Stimulated activated CD4-positive, alpha-beta T cell treated with anti-CD3 and anti-CD28 coated beads, TNF-alpha, amount 100 ng/mL, for 1 hour (primary cell): Measurements from ENCODE around the gene CDC5L.

ENCODE experiments used
- DNase-seq, 3 donors: peaks; one replicate each; pipeline ENCODE4 v3.0.0-alpha.2; 2020; ENCODE audit warnings: low read depth in 3 of 3, low spot score in 1 of 3

The CDC5L gene

DNA sequence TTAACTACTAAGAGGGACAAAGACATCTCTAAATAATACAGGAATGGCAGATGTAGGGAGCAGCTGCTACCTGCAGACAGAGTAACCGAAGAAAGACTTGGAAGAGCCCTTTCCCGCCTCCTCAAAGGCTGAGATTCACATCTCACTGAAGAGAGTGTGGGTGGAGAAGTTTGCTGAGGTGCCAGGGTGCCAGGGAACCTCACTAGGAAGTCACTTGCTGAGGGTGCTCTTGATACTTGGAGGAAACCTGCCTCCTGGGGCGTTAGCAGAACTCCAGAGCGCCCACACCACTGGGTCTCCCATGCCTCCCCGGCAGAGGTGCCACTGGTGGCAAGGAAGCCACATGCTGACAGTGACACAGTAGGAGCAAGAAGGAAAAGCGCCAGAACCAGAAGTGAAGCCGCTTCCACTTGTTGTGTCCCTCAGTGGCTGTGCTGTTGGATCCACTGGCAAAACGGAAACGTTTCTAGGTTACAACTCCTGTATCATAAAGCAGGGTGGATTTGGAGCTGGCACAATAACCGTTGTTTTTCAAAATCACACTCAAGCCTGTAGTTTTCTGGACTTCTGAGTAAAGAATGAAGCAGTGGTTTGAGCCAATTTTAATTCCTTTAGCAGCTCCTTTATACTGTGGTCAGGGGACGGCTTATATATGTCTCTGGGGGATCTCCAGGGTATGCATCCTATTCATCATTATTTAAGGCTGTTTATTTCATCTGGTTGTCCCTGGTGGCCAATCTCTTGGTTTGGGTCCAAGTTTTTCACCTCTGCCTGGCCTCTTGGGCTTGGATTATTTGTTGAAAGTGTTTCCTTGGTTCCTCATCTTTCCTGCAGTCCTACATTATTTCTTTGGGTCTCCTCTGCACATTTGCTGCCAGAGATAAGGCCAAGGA, 64.5 kb downstream of the CDC5L start:
- no peak for DNase-seq

DNA sequence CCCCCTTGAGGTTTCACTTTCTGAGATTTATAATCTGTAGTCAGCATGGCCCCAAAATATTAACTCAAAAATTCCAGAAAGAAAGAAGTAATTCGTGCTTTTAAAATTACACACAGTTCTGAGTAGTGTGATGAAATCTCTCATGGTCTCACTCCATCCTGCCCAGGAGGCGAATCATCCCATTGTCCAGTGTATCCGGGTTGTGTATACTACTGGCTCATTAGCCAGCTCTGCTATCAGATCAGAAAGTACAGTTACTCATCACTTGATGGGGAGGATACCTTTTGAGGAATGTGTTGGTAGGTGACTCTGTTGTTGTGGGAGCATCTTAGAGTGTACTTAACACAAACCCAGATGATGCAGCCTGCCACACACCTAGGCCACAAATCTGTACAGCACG, 65.2 kb downstream of the CDC5L start:
- no peak for DNase-seq

DNA sequence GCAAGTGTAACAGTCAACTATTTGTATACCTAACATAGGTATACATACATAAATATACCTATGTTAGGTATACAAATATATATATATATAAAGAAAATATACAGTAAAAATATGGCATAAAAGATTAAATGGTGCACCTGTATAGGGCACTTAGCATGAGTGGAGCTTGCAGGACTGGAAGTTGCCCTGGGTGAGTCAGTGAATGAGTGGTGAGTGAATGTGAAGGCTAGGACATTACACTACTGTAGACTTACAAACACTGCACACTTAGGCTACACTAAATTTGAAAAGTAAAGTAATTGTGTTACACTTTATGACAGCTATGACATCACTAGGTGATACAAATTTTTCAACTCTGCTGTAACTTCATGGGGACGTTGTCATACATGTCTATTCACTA, 65.6 kb downstream of the CDC5L start:
- DNase-seq: no peak

DNA sequence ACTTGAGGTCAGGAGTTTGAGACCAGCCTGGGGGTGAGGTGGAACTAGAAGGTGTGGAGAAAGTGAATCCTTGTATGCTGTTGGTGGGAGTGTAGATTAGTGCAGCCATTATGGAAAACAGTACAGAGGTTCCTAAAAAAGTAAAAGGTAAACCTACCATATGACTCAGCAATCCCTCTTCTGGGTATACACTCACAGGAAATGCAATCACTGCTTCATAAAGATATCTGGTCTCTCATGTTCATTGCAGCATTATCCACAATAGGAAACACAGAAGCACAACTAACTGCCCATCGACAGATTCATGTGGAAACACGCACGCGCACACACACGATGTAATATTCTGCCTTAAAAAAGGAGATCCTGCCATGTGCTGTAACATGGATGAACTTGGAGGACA, 66.7 kb downstream of the CDC5L start:
- DNase-seq: no peak

DNA sequence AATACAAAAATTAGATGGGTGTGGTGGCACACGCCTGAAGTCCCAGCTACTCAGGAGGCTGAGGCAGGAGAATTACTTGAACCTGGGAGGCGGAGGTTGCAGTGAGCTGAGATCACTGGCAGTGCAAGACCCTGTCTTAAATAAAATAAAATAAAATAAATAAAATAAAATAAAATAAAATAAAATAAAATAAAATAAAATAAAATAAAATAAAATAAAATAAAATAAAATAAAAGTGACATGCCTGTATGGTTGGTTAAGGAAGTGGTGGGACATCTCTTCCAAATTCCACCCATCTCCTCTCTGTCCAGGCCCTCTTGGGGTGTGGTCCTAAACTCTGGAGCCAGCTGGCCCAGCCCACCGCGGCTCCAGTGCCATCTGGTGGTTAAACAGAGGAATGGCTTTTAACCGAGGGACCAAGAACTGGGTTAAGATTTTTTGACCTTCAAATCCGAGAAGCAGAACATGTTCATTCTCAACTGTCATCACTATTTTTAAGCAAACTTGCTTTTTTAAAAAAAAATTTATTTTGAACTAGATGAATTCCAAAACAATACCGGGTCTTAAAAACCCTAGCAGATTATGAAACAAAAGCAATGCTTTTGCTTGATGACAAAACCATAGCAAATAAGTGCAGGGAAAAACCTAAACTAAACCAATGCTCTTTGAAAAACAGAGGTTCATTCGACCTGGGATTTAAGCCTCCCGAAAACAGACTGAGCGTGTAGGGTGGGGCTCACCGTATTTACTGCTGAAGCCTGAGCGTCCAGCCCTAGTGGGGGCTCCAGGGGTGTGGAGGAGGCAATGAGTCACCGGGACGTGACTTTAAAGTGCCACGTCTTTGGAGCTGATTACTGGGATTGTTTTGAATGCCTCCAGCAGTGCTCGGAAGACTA, 68.8 kb downstream of the CDC5L start:
- DNase-seq: no peak

DNA sequence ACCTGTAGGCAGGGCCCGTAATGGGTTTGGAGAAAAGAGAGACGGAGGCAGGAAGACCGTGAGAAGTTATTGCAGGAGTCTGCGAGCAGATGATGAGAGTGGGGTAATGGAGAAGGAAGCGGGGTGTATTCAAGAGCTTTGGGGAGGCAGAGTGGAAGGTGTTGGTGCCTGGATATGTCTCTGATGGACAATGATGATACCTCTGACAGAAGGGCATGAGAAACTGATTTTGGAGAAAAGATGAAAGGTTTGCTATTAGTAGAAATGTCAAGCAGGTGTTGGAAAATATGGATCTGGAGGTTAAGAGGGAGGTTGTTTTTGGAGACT, 69.4 kb downstream of the CDC5L start:
- no peak for DNase-seq

DNA sequence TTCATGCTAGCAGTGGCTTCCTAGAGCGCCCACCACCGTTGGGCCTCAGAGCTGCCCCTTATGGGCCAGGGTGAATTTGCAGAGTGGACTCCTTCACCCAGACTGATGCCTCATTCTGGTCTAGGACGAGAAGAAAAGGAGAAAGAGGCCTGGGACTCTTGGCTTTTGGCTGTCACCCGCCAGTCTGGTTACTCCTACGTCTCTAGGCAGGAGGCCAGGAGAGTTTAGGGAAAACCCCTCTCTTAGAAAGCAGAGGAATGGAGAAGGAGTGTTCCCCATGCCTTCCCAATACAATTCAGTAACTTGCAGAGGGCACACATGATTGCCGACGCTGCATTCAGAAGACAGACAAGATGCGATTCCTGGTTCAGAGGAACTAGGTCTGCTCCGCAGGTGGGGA, 70.1 kb downstream of the CDC5L start:
- no peak for DNase-seq

DNA sequence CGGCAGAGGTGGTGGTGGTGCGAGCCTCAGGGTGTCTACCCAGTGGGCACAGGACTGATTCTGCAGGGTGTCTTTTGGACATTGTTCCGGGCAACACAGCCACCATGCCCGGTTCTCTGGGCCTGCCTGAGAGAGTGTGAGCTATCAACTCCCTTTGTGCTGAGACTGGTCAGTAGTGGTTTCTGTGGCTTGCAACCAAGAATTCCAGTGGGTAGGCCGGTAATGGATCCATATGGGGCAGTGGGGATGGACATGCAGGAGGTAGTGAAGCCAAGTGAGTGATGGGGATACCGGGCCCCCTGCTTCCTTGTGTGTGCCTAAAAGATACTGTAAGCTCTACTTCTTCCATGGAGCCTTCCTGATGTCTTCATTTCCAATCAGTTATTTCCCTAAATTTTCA, 71.0 kb downstream of the CDC5L start:
- DNase-seq: no peak

DNA sequence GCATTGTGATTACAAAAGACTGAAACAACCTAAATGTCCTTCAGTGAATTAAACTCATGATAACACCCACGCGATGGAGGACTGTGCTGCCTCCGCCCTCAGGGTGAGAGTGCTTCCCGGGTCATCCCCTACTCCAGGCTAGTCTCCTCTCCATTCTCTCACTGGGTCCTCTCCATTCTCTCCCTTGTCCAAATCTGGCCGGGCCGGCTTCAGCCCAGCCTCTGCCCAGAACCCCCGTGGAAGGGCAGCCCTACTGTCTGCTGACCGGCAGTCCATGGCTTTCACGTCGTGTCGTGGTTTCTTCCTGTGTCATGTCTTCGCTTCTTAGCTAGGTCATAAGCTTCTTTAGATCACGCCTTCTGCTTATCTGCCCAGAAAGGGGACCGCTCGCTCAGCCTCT, 74.8 kb downstream of the CDC5L start:
- DNase-seq: no peak

DNA sequence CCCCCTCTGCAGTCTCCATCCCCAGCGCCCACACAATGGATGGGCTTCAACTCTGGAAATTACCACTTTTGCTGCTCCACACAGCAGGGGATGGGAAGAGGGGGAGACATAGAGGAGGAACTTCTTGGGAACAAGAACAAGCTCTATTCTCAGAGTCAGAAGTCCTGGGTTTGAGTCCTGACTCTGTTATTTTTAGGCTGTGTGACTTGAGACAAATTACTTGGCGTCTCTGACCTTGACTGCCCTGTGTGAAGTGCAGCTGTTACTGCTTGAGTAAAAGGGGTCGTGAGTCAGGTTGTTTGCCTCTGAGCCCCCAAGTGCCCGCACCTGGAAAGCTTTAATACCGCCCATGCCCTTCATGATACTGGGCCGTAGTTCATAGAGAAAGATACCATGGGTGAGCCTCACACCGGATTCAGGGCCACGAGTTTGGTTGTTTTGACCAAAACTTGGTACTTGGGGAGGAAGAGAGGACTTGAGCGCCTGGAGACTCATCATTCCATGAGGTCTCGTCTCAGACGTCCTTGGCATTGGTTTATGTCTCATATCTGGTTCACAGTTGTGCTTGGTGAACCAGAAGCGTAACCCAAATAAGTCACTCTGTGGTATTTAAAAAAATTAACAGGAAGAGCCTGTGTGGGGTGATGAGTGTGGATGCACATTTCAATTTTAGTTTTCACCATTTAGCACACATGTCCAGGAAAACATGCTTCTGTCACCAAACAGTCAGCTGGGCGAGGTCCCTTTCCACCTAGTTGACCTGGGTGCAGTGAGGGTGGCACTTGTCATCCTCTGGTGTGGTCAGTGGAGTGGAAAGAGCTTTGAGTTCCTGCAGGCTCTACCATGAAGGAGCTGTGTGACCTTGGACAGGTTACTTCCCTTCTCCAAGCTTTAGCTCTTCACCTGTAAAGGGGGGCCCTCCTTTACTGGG, 75.6 kb downstream of the CDC5L start:
- DNase-seq: no peak

DNA sequence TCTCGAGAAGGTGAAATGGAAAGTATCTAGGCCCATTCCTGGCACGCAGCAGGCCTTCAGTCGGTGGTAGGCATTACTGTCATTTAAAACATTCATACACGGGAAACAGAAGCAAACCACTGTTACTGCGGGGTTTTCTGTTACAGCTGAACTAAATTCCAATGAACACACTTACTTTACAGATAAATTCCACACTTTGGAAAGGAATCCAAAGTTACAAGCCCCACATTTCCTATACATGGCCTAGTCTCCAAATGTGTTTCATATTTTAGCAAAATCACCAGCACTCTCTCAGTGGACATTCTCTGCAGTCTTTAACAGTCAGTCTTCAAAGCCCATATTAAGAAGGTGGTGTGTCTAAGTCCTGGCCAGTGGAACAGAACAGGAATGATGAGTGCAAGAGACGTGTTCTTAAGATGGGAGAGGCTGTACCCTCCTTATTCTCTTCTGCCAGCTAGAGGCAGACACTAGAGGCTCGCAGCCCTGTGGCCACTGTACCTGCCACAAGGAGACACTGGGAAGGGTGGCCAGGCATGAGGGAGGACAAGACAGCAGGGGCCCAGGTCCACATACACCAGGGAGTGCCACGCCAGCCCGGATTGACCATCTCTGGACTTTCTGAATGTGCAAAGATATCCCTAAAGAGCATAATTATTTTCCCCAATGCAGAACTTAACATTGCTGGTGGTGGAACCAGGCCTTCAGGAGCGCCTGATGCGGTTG, 76.4 kb downstream of the CDC5L start:
- DNase-seq: no peak

DNA sequence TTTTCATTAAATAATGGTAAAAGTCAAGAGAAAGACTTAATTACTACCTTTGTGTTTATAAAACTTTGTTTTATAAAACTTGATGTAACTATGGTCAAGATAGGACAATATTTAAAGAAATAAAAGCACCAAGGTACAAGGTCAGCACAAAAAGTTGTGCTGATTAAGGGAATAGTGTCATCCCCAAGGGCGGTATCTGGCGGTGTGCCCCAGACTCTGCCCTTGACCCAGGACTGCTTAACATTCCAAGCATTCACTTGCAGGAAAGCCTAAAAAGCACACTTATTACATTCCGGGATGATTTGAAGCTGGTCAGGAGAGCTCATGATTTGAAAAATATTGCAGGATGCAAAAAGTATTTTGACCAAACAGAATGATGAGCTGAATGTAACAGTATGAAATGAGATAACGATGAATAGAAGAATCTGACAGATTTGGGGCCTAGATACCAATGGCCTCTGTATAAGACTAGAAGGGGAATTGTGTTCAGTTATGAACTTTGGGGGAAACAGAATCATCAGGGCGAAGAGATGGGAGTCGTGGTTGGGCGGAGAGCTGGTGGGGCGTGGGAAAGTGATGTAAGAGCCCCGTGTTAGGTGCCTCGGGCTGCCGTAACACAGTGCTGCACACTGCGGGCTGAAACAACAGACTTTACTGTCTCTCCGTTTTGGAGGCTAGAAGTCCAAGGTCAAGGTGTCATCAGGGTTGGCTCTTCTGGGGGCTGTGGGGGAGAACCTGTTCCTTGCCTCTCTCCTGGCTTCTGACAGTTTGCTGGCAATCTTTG, 77.2 kb downstream of the CDC5L start:
- DNase-seq: no peak

DNA sequence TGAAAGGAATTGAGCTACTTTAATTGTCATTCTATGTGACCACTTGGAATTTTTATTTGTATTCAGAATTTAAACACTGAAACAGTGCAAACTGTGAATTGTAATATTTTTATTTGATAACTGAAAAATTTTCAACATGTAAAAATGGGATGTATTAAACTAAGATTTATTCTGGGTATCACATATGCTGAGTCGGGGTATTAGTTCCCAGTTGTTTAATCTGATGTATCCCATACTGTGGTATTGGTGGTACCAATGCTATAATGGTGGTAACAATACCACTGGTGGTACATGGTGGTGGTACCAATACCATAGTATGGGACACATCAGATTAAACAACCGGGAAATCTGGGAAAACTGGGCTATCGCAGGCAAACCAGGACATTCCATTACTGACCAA, 79.4 kb downstream of the CDC5L start:
- DNase-seq: no peak

DNA sequence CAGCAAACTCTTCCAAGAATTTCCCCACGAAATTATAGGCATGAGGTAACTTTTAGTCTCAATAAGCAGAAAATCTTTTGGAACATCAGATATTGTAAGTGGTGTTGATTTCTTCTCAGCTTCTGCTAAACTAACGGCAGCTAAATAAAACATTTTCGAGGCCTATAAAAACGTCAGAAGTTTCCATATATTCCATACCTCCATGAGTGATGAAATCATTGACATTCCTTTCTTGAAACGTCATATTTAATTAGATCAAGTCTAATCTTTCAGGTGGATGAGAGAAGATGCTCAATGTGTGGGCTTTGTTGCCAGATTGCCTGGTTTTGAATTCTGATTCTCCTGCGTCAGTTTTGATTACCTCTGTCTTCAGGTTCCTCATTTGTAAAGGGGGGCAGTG, 81.3 kb downstream of the CDC5L start:
- no peak for DNase-seq

DNA sequence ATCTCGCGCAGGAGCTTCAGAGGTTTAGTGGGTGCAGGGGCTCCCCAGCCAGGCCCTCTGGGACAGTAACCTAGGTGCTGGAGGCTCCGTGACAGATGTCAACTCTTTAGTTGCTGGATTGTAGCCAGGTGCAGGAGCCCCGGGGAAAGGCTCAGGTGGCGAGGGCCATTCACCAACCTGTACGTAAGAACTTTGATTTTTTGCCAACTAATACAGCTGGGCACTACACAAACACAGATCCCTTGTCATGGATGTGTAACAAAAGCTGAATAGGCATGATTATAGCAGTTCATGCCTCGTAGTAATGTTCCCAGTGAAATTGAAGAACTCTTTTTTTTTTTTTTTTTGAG, 82.6 kb downstream of the CDC5L start:
- DNase-seq: no peak

DNA sequence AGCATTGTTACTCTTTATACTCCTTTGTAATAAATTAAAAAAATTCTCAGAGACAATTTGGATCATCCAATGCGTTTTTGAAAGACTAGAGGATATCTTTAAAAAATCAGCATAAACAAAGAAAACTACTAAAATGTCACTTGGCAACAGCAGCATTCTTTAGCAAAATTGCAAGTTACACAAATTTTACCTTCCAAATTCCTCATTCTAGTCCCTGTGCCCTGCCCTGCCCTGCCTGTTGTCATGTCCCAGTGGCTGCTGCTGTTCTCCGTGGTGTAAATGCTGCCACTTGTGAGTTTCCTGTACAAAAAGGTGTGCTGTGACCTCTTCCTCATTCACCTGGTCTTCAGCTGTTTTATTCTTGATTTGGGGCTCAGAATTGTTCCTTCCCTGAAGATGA, 83.2 kb downstream of the CDC5L start:
- DNase-seq: no peak

DNA sequence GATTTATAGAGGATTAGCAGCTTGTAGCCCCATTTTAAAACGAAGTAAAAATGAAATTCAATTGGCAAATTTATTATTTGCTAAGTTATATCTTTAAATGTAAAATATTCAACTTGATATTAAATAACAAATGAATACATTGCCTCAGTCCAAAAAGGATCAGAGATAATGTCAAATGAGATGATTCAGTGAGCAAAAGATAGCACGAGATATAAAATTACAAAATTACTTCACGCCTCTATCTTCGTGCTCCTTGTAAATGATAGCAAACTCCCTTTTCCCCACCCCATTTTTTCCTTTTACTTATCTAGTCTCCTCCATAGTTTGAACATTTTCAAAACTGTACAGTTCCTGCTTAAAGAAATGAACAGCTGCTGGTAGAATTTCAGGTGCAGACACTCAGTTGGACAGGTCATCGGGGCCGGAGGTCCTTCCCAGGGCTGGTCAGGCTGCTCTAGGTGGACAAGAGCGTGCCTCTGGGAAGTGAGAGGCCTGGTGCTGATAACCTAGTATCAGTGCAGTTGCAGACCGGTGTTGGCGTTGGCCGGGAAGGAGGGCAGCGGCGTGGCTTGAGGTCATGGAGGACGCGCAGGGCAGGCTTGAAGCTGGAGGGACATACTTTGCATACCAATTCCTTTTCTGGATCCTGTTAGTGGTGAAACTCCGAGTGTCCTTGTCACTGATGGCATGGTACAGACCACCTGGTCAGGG, 83.9 kb downstream of the CDC5L start:
- no peak for DNase-seq

DNA sequence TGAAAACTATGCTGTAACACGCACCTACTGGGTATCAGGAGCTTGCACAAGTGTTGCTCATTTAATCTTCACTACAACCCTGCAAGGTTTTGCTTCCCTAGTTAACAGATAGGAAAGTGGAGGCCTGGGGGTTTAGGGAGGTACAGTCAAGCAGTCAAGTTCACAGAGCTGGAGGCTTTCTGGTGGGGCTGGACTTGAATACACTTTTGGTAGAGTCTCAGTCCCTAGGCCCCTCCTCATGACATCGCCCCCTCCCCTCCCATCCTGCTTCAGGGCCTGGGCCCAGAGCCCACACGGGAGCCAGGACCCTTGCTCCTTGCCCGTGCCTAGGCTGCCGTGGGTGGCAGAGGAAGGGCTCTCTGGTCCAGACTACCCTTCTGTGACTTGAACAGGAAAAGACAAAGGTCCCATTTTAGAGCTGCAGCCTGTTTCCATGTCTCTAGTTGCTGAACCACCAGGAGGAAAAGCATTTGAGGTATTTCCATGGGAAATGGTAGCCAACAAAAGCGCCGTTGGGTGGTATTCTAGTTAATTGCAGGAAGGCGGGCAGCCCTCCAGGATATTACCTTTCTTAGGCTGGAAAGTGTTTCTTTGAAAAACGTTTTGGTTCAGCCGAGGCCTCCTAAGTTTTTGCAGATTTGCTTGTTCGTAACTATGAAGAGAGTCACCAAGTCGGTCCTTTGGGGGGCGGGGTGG, 84.9 kb downstream of the CDC5L start:
- DNase-seq: no peak
